GM12878 (cell line): ENCODE data around the gene CYP46A1. TPM values are rescaled to one million over a fixed set of nuclear protein-coding genes. Genes with fewer than 3 reads are reported as not detected.

Experiments
- ATAC-seq: fragments of 200-7000 bp; cut with Tn5 transposase; 3 replicates; pipeline ENCODE4 v1.9.1; 2020; ENCODE audit warnings: mild to moderate bottlenecking, moderate library complexity
- BruUV-seq: library from RNA; stranded (reverse); fragments of 400-500 nt; replicated peaks from 2 replicates; lab custom pipeline; 2021; lab: Mats Ljungman, UMichigan
- CTCF ChIA-PET: fragments of 300-600 bp; sonication (Branson Sonifier 250); formaldehyde crosslinking; extraction: SDS; loops from one replicate; lab custom pipeline; 2021; ENCODE audit warnings: inconsistent platforms; lab: Yijun Ruan, JAX
- POLR2A ChIA-PET: fragments of 350-600 bp; formaldehyde crosslinking; extraction: SDS; loops from one replicate; lab custom pipeline; 2021; ENCODE audit warnings: inconsistent platforms; lab: Charles Lee
- RAD21 ChIA-PET: fragments of 300-600 bp; sonication (Branson Sonifier 250); formaldehyde crosslinking; loops from one replicate; lab custom pipeline; 2023; ENCODE audit warnings: antibody characterized with exemption; ENCODE audit not compliant: unreplicated experiment; lab: Charles Lee
- SMC1A ChIA-PET: fragments of 300-600 bp; sonication (Branson Sonifier 250); formaldehyde crosslinking; loops from one replicate; lab custom pipeline; 2023; ENCODE audit not compliant: unreplicated experiment, uncharacterized antibody; lab: Charles Lee
- DNase-seq: peaks from one replicate; pipeline ENCODE4 v3.0.0-alpha.2; 2011; ENCODE audit warnings: low read depth, low spot score
- FAIRE-seq: peaks from 3 replicates; lab custom pipeline; 2011; peaks lifted over from hg19 to GRCh38; lab: Jason Lieb, UNC
- H2AFZ ChIP-seq: 2 replicates; pipeline ENCODE4 v1.6.0; 2011; ENCODE audit warnings: low read depth, low read length, control low read depth; ENCODE audit not compliant: control insufficient read depth
- H3K27ac ChIP-seq: 2 replicates; pipeline ENCODE4 v1.5.1; 2011; ENCODE audit warnings: control low read depth; ENCODE audit not compliant: control insufficient read depth, insufficient read depth
- H3K27me3 ChIP-seq, 2 experiments: replicated peaks in 1 of 2; 2 replicates each; pipeline versions ENCODE4 v1.6.0 to v1.6.1; 2011; ENCODE audit warnings: low read length in 1 of 2; ENCODE audit not compliant: control insufficient read depth in 2 of 2, insufficient read depth in 2 of 2
- H3K36me3 ChIP-seq, 2 experiments: 2 replicates each; pipeline ENCODE4 v1.5.1; 2011; ENCODE audit warnings: low read length in 1 of 2; ENCODE audit not compliant: control insufficient read depth in 2 of 2, insufficient read depth in 2 of 2
- H3K4me1 ChIP-seq: 2 replicates; pipeline ENCODE4 v1.6.1; 2011; ENCODE audit warnings: mild to moderate bottlenecking, low read length, moderate library complexity, mixed read lengths; ENCODE audit not compliant: control insufficient read depth, insufficient read depth
- H3K4me2 ChIP-seq: 2 replicates; pipeline ENCODE4 v1.6.0; 2011; ENCODE audit warnings: control low read depth; ENCODE audit not compliant: control insufficient read depth, insufficient read depth
- H3K4me3 ChIP-seq: fragments of 200-600 bp; sonication (generic); 2 replicates; pipeline ENCODE4 v1.5.1; 2016
- H3K79me2 ChIP-seq: 2 replicates; pipeline ENCODE4 v1.6.0; 2011; ENCODE audit warnings: low read length; ENCODE audit not compliant: control insufficient read depth, insufficient read depth
- H3K9ac ChIP-seq: 2 replicates; pipeline ENCODE4 v1.8.0; 2011; ENCODE audit warnings: low read length, control low read depth, mixed read lengths; ENCODE audit not compliant: control insufficient read depth, insufficient read depth
- H3K9me3 ChIP-seq: replicated peaks from 3 replicates; pipeline ENCODE4 v1.5.1; 2011; ENCODE audit warnings: mild to moderate bottlenecking, low read length; ENCODE audit not compliant: control insufficient read depth, insufficient read depth
- H4K20me1 ChIP-seq: 2 replicates; pipeline ENCODE4 v1.6.0; 2011; ENCODE audit not compliant: control insufficient read depth, insufficient read depth
- EZH2 ChIP-seq: IDR thresholded peaks from 2 replicates; pipeline ENCODE4 v1.6.1; 2012; ENCODE audit warnings: low read depth, mild to moderate bottlenecking, control low read depth, inconsistent platforms, low read length, borderline replicate concordance; ENCODE audit not compliant: control insufficient read depth
- FOXM1 ChIP-seq: IDR thresholded peaks from 2 replicates; pipeline ENCODE4 v1.6.1; 2012; ENCODE audit warnings: low read depth, mild to moderate bottlenecking, inconsistent platforms, low read length, moderate library complexity
- NR2F1 ChIP-seq: fragments of 450-650 bp; conservative IDR thresholded peaks from 2 replicates; pipeline ENCODE4 v1.6.1; 2017; ENCODE audit warnings: mild to moderate bottlenecking
- NRF1 ChIP-seq: conservative IDR thresholded peaks from 2 replicates; pipeline ENCODE4 v1.6.1; 2011; ENCODE audit warnings: mild to moderate bottlenecking, low read depth, low read length, improper control_type of control experiment
- PAX5 ChIP-seq: IDR thresholded peaks from 2 replicates; pipeline ENCODE4 v1.6.1; 2011; ENCODE audit warnings: low read depth, low read length, borderline replicate concordance
- RAD51 ChIP-seq: fragments of 450-650 bp; IDR thresholded peaks from 2 replicates; pipeline ENCODE4 v1.6.1; 2016; ENCODE audit warnings: moderate library complexity, mild to moderate bottlenecking, inconsistent platforms
- SMARCA5 ChIP-seq: fragments of 450-650 bp; IDR thresholded peaks from 2 replicates; pipeline ENCODE4 v1.6.1; 2017; ENCODE audit warnings: mild to moderate bottlenecking
- SPI1 ChIP-seq: IDR thresholded peaks from 2 replicates; pipeline ENCODE4 v1.6.1; 2011; ENCODE audit warnings: low read depth, mild to moderate bottlenecking, low read length, moderate library complexity, borderline replicate concordance; ENCODE audit not compliant: insufficient read depth
- ZNF274 ChIP-seq: IDR thresholded peaks from one replicate; pipeline ENCODE4 v1.8.0; 2011; ENCODE audit not compliant: insufficient read length, insufficient read depth
- ZZZ3 ChIP-seq: IDR thresholded peaks from 2 replicates; pipeline ENCODE4 v1.6.1; 2011; ENCODE audit warnings: low read depth; ENCODE audit not compliant: control insufficient read depth, insufficient read length
- WGBS: methylation state at CpG from one replicate; pipeline ENCODE4 v1.1.6; 2016; ENCODE audit warnings: low lambda C conversion rate; ENCODE audit not compliant: insufficient replicate concordance, insufficient coverage; ENCODE audit errors: missing lambda C conversion rate; 5-methylcytosine and 5-hydroxymethylcytosine counted together
- in situ Hi-C: fragments of 300-500 bp; cut with MboI; formaldehyde crosslinking; loops from 9 replicates; pipeline ENCODE4 v1.14.3; 2018; ENCODE audit warnings: mixed read lengths
- intact Hi-C: fragments of 100-400 bp; cut with micrococcal nuclease; formaldehyde crosslinking; loops from one replicate; pipeline ENCODE4 v1.14.2; 2022; ENCODE audit not compliant: unreplicated experiment
- polyA plus RNA-seq, 11 experiments: library from polyadenylated mRNA; depleted of rRNA in 4 of 11; unstranded in 6 of 11; stranded (reverse) in 5 of 11; fragments of >200 nt; fragmentation: Nextera tagmentation in 4 of 11; fragmentation: Illumina TruSeq in 1 of 11; extraction: Ambion mirVana in 4 of 11; extraction: Trizol in 1 of 11; gene quantifications; 1 replicate in 1 of 11; 2 replicates in 10 of 11; pipeline versions ENCODE4 v1.2.1 to v1.2.3, GENCODE V29; 2011 to 2016; ENCODE audit warnings: inconsistent platforms in 2 of 11, missing spikeins in 2 of 11, low read depth in 1 of 11
- total RNA-seq, 4 experiments: library from RNA; depleted of rRNA in 3 of 4; stranded (reverse); fragments of >200 nt in 3 of 4; fragmentation: Illumina TruSeq in 1 of 4; extraction: Trizol in 1 of 4; gene quantifications; 2 replicates each; pipeline versions ENCODE4 v1.2.1 to v1.2.3, GENCODE V29; 2013 to 2021
- TF ChIP-seq, protein P1 (sequence below): fragments of 450-650 bp; IDR thresholded peaks from 2 replicates; pipeline ENCODE4 v1.6.1; 2017; ENCODE audit warnings: mild to moderate bottlenecking, moderate library complexity

Gene CYP46A1
- total and polyA plus RNA-seq, 10 of the 15 experiments (the other 5 are each of a cell fraction or from before 2014, with no cell fraction given) = 0.04 to 0.11 TPM; not detected in 8

DNA sequence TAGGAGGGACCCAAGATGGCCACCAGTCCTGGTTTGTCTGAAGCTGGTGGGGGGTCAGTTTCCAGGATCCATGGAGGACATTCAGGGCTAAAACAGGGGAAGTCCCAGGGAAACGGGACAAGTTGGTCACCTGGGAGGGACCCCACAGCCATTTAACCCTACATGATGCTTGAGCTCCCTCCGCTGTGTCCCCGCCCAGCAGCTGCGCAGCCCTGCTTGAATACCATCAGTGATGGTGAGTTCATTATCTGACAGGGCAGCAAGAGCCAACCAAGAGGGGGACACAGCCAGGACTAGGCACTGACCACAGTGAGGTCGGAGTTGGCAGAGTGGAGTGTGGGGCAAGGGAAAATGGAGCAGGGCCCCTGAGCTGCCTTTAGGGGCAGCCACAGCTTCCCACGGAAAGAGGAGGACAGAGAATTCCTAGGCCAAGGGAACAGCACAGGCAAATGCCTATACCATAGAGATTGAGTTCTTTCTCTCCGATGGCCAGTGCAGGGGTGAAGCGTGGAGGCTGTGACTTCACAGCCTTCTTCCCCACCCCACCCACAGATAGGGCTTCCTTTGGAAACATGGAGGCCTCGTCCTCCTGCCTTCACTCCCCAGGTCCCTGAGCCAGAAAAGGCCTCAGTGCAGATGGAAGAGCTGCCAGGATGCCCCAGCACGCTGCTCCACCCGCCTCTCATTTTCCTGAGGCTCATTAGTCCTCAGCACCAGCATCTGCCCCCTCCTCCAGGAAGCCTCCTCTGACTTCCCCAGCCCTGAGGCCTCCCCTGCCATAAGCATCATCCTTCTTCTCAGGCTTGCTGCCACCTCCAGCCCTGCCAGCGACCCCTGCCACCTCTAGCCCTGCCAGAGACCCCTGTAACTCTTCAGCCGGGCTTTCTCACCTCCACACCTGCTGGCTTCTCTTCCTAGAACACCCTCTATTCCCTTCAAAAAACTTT lies 51.4 kb downstream of the CYP46A1 start:
- CTCF ChIA-PET = no interaction called here
- SMC1A ChIA-PET = no interaction called here
- ATAC-seq = no peak
- RAD21 ChIA-PET = no interaction called here
- H3K27me3 ChIP-seq = peaks cover 0 to 2% of the 10 kb centered on the region in 2 experiments; a peak in 3 of 4 replicates
- no peaks in the 10 kb centered on the region for H3K4me1 ChIP-seq
- H3K4me3 ChIP-seq = no peak overlapping the region
- H3K4me2 ChIP-seq = no peak overlapping the region
- no peak overlapping the region for H3K9ac ChIP-seq
- no peak for DNase-seq
- POLR2A ChIA-PET = no interaction called here
- TF ChIP-seq SMARCA5 (no peak), NRF1 (no peak), NR2F1 (no peak)
- in situ Hi-C loops (no loop called here), intact Hi-C loops (no loop called here)
- no peaks in the 10 kb centered on the region for H3K79me2 ChIP-seq
- H3K27ac ChIP-seq = no peak overlapping the region
- H3K9me3 ChIP-seq = no peaks in the 10 kb centered on the region
- no peaks in the 10 kb centered on the region for H3K36me3 ChIP-seq
- no peak overlapping the region for H2AFZ ChIP-seq
- no peaks in the 10 kb centered on the region for H4K20me1 ChIP-seq
- WGBS = 34% methylated on average over 13 of the region's 13 CpGs
- no TSS peak for BruUV-seq
- FAIRE-seq = no peak

DNA sequence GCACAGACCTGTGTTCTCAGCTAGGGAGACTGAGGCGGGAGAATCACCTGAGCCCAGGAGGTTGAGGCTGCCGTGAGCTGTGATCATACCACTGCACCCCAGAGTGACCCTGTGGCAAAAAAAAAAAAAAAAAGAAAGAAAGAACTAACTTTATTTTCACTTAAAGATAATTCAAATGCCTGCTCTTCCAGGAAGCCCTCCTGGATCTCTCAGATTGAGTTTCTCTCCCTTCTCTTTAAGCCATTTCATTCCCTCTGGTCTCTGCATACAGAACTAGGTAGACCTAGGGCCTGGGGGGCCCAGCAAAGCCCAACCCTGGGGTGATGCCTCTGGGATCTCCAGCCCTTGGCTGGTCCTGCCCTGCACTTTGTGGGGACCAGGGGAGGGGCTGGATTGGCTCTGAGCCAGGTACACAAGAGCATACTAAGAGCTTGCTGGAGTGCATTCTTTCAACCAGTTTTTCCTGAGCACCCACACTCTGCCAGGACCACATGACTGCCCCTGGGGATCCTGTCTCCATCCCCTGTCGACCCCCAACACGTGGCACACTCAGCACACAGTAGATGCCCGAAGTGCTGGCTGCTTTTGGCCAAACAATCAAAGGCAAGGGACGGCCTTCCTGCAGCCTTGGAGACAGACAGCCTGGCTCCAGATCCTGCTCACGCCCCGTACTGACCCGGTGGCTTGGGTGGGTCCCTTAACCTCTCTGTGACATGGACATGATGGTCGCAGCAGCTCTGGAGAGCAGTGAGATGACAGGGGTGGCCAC lies 52.7 kb downstream of the CYP46A1 start:
- ChIA-PET SMC1A (no interaction called here), POLR2A (interaction anchor here (0.7 kb wide), 1 partner anchor 223 kb away, joined by 4 read pairs; no protein-coding TSS in a partner anchor), RAD21 (no interaction called here), CTCF (no interaction called here)
- no peak for ATAC-seq
- 35% methylated on average over 10 of the region's 10 CpGs for WGBS
- H4K20me1 ChIP-seq = no peaks in the 10 kb centered on the region
- DNase-seq = no peak
- H3K79me2 ChIP-seq = no peaks in the 10 kb centered on the region
- FAIRE-seq = no peak
- H3K9me3 ChIP-seq = no peaks in the 10 kb centered on the region
- H3K4me1 ChIP-seq = no peaks in the 10 kb centered on the region
- H3K27me3 ChIP-seq = 0 out of 4 replicates have a peak, but pooled peaks cover 0 to 2% of the 10 kb centered on the region in 2 experiments
- no peak overlapping the region for H3K9ac ChIP-seq
- intact Hi-C loops = no loop called here
- no peaks in the 10 kb centered on the region for H3K36me3 ChIP-seq
- no peak overlapping the region for H3K4me3 ChIP-seq
- in situ Hi-C loops = no loop called here
- H2AFZ ChIP-seq = no peak overlapping the region
- no TSS peak for BruUV-seq
- H3K27ac ChIP-seq = no peak overlapping the region
- no peak overlapping the region for H3K4me2 ChIP-seq
- TF ChIP-seq RAD51 (no peak), ZNF274 (no peak), PAX5 (no peak), SPI1 (no peak), FOXM1 (no peak), EZH2 (no peak), ZZZ3 (no peak)
- TF ChIP-seq, protein P1, sequence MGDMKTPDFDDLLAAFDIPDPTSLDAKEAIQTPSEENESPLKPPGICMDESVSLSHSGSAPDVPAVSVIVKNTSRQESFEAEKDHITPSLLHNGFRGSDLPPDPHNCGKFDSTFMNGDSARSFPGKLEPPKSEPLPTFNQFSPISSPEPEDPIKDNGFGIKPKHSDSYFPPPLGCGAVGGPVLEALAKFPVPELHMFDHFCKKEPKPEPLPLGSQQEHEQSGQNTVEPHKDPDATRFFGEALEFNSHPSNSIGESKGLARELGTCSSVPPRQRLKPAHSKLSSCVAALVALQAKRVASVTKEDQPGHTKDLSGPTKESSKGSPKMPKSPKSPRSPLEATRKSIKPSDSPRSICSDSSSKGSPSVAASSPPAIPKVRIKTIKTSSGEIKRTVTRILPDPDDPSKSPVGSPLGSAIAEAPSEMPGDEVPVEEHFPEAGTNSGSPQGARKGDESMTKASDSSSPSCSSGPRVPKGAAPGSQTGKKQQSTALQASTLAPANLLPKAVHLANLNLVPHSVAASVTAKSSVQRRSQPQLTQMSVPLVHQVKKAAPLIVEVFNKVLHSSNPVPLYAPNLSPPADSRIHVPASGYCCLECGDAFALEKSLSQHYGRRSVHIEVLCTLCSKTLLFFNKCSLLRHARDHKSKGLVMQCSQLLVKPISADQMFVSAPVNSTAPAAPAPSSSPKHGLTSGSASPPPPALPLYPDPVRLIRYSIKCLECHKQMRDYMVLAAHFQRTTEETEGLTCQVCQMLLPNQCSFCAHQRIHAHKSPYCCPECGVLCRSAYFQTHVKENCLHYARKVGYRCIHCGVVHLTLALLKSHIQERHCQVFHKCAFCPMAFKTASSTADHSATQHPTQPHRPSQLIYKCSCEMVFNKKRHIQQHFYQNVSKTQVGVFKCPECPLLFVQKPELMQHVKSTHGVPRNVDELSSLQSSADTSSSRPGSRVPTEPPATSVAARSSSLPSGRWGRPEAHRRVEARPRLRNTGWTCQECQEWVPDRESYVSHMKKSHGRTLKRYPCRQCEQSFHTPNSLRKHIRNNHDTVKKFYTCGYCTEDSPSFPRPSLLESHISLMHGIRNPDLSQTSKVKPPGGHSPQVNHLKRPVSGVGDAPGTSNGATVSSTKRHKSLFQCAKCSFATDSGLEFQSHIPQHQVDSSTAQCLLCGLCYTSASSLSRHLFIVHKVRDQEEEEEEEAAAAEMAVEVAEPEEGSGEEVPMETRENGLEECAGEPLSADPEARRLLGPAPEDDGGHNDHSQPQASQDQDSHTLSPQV = no peak
